GM12873 (cell line): ENCODE measurements around the gene ASPSCR1.

Experiments
- TF ChIP-seq, protein P1 (sequence below): IDR thresholded peaks from 2 replicates; pipeline ENCODE4 v1.5.1; 2012; ENCODE audit warnings: low read depth, mild to moderate bottlenecking, moderate library complexity, low read length, control low read depth; ENCODE audit not compliant: insufficient read depth; ENCODE audit errors: missing control alignments

ASPSCR1 gene

DNA sequence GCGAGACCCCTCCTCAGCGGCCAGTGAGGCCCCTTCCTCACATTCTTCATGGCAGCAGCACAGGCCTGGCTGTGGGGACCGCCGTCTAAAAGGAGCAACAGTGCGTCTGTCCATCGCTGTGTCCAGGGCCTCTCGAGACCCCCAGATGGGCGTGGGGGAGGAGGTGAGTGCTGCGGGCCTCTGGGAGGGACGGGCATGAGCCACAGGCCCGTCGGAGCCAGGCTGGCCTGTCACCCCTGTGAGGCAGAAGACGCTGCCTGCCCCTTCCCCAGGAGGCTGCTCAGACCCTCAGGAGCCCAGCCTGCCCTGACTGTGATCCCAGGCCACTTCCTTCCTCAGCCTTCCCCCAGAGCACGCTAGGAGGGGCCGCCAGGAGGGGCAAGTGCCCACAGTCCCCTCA, 38.2 kb upstream of the ASPSCR1 start:
- TF ChIP-seq, protein P1, sequence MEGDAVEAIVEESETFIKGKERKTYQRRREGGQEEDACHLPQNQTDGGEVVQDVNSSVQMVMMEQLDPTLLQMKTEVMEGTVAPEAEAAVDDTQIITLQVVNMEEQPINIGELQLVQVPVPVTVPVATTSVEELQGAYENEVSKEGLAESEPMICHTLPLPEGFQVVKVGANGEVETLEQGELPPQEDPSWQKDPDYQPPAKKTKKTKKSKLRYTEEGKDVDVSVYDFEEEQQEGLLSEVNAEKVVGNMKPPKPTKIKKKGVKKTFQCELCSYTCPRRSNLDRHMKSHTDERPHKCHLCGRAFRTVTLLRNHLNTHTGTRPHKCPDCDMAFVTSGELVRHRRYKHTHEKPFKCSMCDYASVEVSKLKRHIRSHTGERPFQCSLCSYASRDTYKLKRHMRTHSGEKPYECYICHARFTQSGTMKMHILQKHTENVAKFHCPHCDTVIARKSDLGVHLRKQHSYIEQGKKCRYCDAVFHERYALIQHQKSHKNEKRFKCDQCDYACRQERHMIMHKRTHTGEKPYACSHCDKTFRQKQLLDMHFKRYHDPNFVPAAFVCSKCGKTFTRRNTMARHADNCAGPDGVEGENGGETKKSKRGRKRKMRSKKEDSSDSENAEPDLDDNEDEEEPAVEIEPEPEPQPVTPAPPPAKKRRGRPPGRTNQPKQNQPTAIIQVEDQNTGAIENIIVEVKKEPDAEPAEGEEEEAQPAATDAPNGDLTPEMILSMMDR: no peak

DNA sequence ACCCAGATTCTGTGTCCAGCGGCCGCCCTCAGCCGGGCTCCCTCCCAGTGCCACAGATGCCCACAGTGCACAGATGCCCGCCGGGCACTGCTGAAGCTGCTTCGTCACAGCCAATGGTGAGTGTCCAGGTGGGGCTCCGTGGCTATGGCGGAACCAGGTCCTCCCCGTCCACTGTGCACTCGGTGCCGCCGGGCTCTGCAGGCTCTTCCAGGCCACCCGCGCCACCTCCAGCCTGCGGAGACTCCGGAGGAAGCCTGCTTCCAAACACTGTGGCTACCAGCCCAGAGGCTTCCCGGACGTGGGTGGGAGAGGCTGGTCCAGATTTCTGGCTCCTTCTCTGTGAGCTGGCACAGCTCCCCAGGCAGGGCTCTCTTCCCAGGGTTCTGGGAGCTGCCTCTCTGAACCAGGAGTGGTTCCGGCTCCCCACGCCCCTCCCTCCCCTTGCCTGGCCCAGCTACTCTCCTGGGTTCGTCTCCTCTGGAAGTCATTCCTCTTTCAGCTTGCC, 37.5 kb upstream of the ASPSCR1 start:
- TF ChIP-seq, protein P1: no peak

- TF ChIP-seq, protein P1: no peak
These were observed 36.6 kb upstream of the ASPSCR1 start for GRCh38 chr17:81940538-81941483.

DNA sequence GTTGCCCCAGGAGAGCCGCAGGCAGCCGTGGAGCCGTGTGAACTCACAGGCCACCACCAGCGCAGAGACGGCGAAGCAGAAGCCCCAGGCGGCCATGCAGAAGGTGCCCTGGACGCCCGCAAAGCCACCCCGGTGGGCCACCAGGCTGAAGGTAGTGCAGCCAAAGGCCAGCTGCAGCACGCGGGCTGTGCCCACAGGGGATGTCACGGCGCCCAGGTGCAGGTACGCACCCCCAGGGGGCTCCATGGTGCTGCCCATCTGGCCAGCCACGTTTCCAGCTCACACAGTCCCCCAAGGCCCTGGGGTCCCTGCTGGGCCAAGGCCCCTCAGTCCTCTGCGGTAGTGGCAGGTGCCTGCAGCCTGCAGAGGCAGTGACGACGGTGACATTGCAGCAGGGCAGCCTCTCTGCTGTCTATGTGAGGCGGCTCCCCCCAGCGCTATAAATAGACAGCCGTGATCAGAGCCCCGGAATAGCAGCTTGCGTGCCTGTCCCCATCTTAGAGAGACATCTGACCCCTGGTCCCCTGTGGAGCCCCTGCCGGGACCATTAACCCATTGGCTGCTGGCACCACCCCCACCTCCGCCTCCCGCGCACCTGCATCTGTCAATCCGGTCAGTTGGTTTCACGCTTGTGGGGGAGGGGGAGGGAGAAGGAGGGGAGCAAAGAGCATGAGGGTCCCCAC, 35.8 kb upstream of the ASPSCR1 start:
- TF ChIP-seq, protein P1: no peak

GRCh38 chr17:81942167-81942553, 35.3 kb upstream of the ASPSCR1 start:
- TF ChIP-seq, protein P1: no peak

- TF ChIP-seq, protein P1: no peak
These were observed 32.6 kb upstream of the ASPSCR1 start for GRCh38 chr17:81944858-81945257.

GRCh38 chr17:81947189-81947588, 30.2 kb upstream of the ASPSCR1 start, which contains the start of gene MYADML2:
Gene MYADML2 (minus strand): TSS chr17:81947233. CDS start chr17:81941741, 5,492 bp downstream.
- TF ChIP-seq, protein P1: no peak
